ENCODE measurements around the gene RHOBTB1. TPM values are rescaled to one million over a fixed set of nuclear protein-coding genes. Genes with fewer than 3 reads are reported as not detected.

RHOBTB1 gene
- total and polyA plus RNA-seq, 9 of the 15 experiments (the other 6 are each of a cell fraction or from before 2014, with no cell fraction given), result 1.7 to 11.7 (median 9.3) TPM

GRCh38 chr10:60978287-60979115 lies 34.5 kb upstream of the RHOBTB1 start (continued):
- TF ChIP-seq, protein P1, sequence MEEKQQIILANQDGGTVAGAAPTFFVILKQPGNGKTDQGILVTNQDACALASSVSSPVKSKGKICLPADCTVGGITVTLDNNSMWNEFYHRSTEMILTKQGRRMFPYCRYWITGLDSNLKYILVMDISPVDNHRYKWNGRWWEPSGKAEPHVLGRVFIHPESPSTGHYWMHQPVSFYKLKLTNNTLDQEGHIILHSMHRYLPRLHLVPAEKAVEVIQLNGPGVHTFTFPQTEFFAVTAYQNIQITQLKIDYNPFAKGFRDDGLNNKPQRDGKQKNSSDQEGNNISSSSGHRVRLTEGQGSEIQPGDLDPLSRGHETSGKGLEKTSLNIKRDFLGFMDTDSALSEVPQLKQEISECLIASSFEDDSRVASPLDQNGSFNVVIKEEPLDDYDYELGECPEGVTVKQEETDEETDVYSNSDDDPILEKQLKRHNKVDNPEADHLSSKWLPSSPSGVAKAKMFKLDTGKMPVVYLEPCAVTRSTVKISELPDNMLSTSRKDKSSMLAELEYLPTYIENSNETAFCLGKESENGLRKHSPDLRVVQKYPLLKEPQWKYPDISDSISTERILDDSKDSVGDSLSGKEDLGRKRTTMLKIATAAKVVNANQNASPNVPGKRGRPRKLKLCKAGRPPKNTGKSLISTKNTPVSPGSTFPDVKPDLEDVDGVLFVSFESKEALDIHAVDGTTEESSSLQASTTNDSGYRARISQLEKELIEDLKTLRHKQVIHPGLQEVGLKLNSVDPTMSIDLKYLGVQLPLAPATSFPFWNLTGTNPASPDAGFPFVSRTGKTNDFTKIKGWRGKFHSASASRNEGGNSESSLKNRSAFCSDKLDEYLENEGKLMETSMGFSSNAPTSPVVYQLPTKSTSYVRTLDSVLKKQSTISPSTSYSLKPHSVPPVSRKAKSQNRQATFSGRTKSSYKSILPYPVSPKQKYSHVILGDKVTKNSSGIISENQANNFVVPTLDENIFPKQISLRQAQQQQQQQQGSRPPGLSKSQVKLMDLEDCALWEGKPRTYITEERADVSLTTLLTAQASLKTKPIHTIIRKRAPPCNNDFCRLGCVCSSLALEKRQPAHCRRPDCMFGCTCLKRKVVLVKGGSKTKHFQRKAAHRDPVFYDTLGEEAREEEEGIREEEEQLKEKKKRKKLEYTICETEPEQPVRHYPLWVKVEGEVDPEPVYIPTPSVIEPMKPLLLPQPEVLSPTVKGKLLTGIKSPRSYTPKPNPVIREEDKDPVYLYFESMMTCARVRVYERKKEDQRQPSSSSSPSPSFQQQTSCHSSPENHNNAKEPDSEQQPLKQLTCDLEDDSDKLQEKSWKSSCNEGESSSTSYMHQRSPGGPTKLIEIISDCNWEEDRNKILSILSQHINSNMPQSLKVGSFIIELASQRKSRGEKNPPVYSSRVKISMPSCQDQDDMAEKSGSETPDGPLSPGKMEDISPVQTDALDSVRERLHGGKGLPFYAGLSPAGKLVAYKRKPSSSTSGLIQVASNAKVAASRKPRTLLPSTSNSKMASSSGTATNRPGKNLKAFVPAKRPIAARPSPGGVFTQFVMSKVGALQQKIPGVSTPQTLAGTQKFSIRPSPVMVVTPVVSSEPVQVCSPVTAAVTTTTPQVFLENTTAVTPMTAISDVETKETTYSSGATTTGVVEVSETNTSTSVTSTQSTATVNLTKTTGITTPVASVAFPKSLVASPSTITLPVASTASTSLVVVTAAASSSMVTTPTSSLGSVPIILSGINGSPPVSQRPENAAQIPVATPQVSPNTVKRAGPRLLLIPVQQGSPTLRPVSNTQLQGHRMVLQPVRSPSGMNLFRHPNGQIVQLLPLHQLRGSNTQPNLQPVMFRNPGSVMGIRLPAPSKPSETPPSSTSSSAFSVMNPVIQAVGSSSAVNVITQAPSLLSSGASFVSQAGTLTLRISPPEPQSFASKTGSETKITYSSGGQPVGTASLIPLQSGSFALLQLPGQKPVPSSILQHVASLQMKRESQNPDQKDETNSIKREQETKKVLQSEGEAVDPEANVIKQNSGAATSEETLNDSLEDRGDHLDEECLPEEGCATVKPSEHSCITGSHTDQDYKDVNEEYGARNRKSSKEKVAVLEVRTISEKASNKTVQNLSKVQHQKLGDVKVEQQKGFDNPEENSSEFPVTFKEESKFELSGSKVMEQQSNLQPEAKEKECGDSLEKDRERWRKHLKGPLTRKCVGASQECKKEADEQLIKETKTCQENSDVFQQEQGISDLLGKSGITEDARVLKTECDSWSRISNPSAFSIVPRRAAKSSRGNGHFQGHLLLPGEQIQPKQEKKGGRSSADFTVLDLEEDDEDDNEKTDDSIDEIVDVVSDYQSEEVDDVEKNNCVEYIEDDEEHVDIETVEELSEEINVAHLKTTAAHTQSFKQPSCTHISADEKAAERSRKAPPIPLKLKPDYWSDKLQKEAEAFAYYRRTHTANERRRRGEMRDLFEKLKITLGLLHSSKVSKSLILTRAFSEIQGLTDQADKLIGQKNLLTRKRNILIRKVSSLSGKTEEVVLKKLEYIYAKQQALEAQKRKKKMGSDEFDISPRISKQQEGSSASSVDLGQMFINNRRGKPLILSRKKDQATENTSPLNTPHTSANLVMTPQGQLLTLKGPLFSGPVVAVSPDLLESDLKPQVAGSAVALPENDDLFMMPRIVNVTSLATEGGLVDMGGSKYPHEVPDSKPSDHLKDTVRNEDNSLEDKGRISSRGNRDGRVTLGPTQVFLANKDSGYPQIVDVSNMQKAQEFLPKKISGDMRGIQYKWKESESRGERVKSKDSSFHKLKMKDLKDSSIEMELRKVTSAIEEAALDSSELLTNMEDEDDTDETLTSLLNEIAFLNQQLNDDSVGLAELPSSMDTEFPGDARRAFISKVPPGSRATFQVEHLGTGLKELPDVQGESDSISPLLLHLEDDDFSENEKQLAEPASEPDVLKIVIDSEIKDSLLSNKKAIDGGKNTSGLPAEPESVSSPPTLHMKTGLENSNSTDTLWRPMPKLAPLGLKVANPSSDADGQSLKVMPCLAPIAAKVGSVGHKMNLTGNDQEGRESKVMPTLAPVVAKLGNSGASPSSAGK (IDR thresholded peaks at IDR 0.05), result peak; percentile 7; the same call in 1 of the 2 replicates
- TF ChIP-seq E2F3 (CRISPR knock-in tag; IDR thresholded peaks at IDR 0.05) (no peak), RFX5 (IDR thresholded peaks at IDR 0.05; ENCODE audit: low read depth, low read length) (no peak), ZNF445 (CRISPR knock-in tag; IDR thresholded peaks at IDR 0.05; ENCODE audit: low read depth) (no peak; the same call in 1 of the 2 replicates), KAT2B (IDR thresholded peaks at IDR 0.05; ENCODE audit: low read depth, low read length) (no peak)
- TF ChIP-seq, protein P2, sequence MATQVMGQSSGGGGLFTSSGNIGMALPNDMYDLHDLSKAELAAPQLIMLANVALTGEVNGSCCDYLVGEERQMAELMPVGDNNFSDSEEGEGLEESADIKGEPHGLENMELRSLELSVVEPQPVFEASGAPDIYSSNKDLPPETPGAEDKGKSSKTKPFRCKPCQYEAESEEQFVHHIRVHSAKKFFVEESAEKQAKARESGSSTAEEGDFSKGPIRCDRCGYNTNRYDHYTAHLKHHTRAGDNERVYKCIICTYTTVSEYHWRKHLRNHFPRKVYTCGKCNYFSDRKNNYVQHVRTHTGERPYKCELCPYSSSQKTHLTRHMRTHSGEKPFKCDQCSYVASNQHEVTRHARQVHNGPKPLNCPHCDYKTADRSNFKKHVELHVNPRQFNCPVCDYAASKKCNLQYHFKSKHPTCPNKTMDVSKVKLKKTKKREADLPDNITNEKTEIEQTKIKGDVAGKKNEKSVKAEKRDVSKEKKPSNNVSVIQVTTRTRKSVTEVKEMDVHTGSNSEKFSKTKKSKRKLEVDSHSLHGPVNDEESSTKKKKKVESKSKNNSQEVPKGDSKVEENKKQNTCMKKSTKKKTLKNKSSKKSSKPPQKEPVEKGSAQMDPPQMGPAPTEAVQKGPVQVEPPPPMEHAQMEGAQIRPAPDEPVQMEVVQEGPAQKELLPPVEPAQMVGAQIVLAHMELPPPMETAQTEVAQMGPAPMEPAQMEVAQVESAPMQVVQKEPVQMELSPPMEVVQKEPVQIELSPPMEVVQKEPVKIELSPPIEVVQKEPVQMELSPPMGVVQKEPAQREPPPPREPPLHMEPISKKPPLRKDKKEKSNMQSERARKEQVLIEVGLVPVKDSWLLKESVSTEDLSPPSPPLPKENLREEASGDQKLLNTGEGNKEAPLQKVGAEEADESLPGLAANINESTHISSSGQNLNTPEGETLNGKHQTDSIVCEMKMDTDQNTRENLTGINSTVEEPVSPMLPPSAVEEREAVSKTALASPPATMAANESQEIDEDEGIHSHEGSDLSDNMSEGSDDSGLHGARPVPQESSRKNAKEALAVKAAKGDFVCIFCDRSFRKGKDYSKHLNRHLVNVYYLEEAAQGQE (IDR thresholded peaks at IDR 0.05; ENCODE audit: borderline replicate concordance), result no peak; the same call in 1 of the 2 replicates
- TF ChIP-seq, protein P2 (CRISPR knock-in tag; IDR thresholded peaks at IDR 0.05; ENCODE audit: low read depth), result no peak

Data from K562 (cell line).